ENCODE data around the gene NPAS2.

Gene NPAS2

DNA sequence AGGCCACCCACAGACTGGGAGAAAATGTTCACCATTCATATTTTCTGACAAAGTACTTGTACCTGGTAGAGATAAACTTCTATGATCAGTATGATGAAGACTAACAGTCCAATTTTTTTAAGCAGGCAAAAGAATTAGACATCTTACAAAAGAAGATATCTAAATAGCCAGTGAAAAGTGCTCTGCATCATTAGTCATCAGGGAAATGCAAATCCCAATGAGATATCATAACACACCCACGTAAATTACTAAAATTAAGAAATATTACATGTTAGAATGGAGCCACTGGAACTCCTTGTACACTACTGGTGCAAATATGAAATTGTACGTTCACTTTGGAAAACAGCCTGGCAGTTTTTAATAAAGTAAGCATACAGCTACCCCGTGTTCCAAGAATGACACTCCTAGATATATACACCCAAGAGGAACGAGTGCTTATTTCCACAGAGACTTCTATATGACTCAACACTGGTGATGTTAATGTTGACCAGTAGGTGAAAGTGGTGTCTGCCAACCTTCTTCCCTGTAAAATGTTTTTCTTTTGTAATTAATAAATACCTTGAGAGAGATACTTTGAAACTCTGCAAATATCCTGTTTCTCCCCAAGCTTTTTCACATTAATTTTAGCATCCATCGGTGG is 80.3 kb downstream of the NPAS2 start:
- Histone ChIP-seq H3K4me3 (ENCODE audit: low read depth, low read length) (no peak overlapping the region), H3K9ac (ENCODE audit: low read length) (no peak overlapping the region), H3K27ac (ENCODE audit: low read depth, low read length) (no peak overlapping the region), H3K4me1 (ENCODE audit: control insufficient read depth, insufficient read depth, low read length) (peaks cover 10% of the 10 kb centered on the region), H3K27me3 (ENCODE audit: control insufficient read depth, insufficient read depth, low read length) (no peaks in the 10 kb centered on the region), H3K9me3 (ENCODE audit: control insufficient read depth, insufficient read depth, low read depth, low read length) (no peaks in the 10 kb centered on the region), H3K36me3 (ENCODE audit: control insufficient read depth, insufficient read depth, low read length) (no peaks in the 10 kb centered on the region)

DNA sequence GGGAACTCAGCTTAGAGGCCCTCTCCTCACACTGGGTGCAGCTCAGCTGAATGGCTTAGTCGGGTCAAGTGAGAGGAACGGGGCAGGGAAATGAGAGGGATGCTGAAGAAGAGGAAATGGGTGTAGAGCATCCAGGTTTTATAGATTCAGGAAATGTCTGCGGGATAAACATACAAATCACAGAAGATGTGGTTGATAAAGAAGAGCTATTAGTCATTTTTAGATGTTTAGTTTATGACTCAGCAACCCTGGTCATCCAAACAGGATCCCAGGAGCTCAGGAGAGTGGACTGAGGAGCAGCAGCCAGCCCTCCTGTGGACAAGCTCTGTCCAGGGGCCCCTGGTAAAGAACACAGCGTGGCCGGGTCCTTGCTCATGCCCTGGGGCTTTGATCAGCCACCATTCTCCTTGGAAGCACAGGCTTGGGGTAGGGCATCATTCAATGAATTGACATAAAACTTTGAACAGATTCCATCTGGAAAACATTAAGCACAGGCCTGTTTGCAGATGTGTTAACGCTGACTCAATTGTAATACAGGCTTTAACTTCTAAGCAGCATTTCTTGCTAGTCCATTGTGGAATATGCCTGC is 83.0 kb downstream of the NPAS2 start:
- Histone ChIP-seq H3K4me1 (ENCODE audit: control insufficient read depth, insufficient read depth, low read length) (peaks cover 4% of the 10 kb centered on the region; the same call in 1 of the 2 replicates), H3K9me3 (ENCODE audit: control insufficient read depth, insufficient read depth, low read depth, low read length) (no peaks in the 10 kb centered on the region), H3K36me3 (ENCODE audit: control insufficient read depth, insufficient read depth, low read length) (no peaks in the 10 kb centered on the region), H3K27ac (ENCODE audit: low read depth, low read length) (no peak overlapping the region), H3K27me3 (ENCODE audit: control insufficient read depth, insufficient read depth, low read length) (no peaks in the 10 kb centered on the region), H3K9ac (ENCODE audit: low read length) (no peak overlapping the region), H3K4me3 (ENCODE audit: low read depth, low read length) (no peak overlapping the region)

DNA sequence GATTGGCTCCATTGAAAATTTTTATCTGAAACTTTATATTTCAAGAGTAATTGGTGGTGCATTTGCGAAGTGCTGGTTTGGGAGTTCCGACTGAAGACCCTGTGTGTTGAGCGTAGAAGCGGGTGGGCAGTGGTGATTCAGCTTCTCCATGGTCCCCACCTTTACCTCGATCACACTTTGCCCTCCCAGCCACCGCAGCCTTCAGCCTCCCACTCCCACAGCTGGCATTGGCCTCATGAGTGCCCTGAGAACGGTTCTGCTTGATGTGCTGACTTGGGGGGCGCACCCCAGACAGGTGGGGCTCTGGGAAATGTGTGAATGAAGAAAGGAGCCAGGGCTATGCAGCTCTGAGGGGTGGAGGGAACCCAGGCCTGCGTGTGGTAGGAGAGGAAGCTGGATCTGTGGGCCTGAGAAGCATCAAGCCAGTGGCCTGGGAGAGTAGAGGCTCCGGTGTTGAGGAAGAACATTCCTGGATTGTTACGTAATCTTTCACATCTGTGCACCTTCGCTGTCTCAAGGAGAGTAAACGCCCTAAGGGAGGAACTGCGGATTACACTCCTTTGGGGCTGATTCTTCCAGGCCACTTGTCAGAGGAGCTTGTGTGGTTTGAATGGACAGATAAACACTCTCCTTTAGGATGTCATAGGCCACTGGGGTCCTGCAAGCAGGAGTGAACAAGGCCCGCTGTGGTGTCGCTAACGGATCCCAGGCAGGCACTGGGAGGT is 83.8 kb downstream of the NPAS2 start:
- no peak overlapping the region for H3K27ac ChIP-seq (ENCODE audit: low read depth, low read length)
- no peak overlapping the region for H3K9ac ChIP-seq (ENCODE audit: low read length)
- no peak overlapping the region for H3K4me3 ChIP-seq (ENCODE audit: low read depth, low read length)
- no peaks in the 10 kb centered on the region for H3K27me3 ChIP-seq (ENCODE audit: control insufficient read depth, insufficient read depth, low read length)
- no peaks in the 10 kb centered on the region for H3K36me3 ChIP-seq (ENCODE audit: control insufficient read depth, insufficient read depth, low read length)
- H3K9me3 ChIP-seq (ENCODE audit: control insufficient read depth, insufficient read depth, low read depth, low read length): no peaks in the 10 kb centered on the region
- H3K4me1 ChIP-seq (ENCODE audit: control insufficient read depth, insufficient read depth, low read length): peaks cover 4% of the 10 kb centered on the region; the same call in 1 of the 2 replicates

DNA sequence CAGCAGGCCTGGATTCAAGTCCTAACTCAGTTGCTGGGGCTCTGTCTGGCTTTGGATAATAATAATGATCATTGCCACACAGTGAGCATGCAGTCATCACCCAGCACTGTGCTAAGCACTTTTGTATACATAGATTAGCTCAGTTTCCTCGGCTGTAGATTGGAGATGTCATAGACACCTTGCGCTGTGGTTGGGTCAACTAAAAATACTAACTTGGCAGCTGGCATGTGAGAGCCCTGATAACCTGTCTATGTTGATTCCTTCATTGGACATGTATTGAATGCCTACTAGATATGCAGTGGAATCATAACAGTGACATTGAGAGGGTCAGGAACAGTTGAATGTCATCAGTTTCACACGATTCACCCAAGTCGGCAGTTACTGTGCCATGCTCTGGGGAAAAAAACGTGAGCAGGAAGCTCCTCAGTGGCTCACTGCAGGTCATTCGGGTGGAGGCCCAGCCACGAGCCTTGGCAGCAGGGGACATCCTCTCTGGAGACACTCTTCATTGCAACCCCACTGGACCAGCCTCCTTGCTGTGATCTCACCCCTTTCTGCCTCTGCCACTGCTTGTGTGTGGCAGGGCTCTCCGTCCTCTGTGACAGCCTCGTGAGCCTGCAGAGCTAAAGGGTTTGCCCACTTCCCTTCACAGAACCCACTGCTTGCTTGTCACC is 85.3 kb downstream of the NPAS2 start:
- Histone ChIP-seq H3K27me3 (ENCODE audit: control insufficient read depth, insufficient read depth, low read length) (no peaks in the 10 kb centered on the region), H3K4me3 (ENCODE audit: low read depth, low read length) (no peak overlapping the region), H3K9ac (ENCODE audit: low read length) (no peak overlapping the region), H3K4me1 (ENCODE audit: control insufficient read depth, insufficient read depth, low read length) (peaks cover 8% of the 10 kb centered on the region), H3K9me3 (ENCODE audit: control insufficient read depth, insufficient read depth, low read depth, low read length) (no peaks in the 10 kb centered on the region), H3K27ac (ENCODE audit: low read depth, low read length) (no peak overlapping the region), H3K36me3 (ENCODE audit: control insufficient read depth, insufficient read depth, low read length) (no peaks in the 10 kb centered on the region)

DNA sequence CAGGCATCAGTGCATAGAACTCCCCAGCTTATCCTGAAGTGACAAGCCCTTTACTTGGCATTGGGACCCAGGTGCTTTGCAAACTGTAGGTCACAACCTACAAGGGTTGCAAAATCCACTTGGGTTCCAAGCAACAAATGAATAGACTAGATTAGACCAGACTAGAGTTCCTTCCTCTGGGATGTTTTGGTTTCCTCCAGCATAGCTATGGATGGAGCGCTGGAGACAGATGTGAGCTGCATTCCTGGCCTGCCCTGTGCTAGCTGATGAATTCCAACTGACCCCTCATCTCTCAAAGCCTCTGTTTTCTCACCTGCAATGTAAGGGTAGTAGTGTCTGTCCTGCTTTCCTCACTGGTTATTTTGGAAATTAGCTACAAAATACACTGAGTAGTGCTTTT is 86.2 kb downstream of the NPAS2 start:
- Histone ChIP-seq H3K27ac (ENCODE audit: low read depth, low read length) (no peak overlapping the region), H3K36me3 (ENCODE audit: control insufficient read depth, insufficient read depth, low read length) (no peaks in the 10 kb centered on the region)

DNA sequence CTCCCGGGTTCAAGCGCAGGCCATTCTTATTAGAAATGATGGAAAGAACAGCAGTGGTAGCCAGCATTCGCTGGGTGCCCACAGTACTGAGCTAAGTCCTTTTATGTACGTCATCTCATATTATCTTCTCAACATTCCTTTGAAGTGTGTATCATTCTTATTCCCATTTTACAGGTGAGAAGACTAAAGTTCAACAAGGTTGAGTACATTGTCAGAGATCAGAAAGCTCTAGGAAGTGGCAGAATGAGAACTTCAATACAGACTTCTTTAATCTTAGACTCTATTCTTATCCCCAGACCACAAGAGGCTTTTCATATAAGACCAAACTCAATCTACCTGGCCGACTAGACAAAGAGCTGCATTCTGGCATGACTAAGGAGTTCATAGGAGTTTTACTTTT is 86.7 kb downstream of the NPAS2 start:
- H3K9ac ChIP-seq (ENCODE audit: low read length): no peak overlapping the region
- no peak overlapping the region for H3K27ac ChIP-seq (ENCODE audit: low read depth, low read length)
- peaks cover 8% of the 10 kb centered on the region for H3K4me1 ChIP-seq (ENCODE audit: control insufficient read depth, insufficient read depth, low read length)
- H3K36me3 ChIP-seq (ENCODE audit: control insufficient read depth, insufficient read depth, low read length): no peaks in the 10 kb centered on the region
- H3K9me3 ChIP-seq (ENCODE audit: control insufficient read depth, insufficient read depth, low read depth, low read length): no peaks in the 10 kb centered on the region
- H3K27me3 ChIP-seq (ENCODE audit: control insufficient read depth, insufficient read depth, low read length): no peaks in the 10 kb centered on the region
- H3K4me3 ChIP-seq (ENCODE audit: low read depth, low read length): no peak overlapping the region

More for the DNA sequence above, 86.2 kb downstream of the NPAS2 start:
- H3K4me3 ChIP-seq (ENCODE audit: low read depth, low read length): no peak overlapping the region
- H3K9ac ChIP-seq (ENCODE audit: low read length): no peak overlapping the region
- peaks cover 8% of the 10 kb centered on the region for H3K4me1 ChIP-seq (ENCODE audit: control insufficient read depth, insufficient read depth, low read length)
- H3K27me3 ChIP-seq (ENCODE audit: control insufficient read depth, insufficient read depth, low read length): no peaks in the 10 kb centered on the region
- H3K9me3 ChIP-seq (ENCODE audit: control insufficient read depth, insufficient read depth, low read depth, low read length): no peaks in the 10 kb centered on the region

DNA sequence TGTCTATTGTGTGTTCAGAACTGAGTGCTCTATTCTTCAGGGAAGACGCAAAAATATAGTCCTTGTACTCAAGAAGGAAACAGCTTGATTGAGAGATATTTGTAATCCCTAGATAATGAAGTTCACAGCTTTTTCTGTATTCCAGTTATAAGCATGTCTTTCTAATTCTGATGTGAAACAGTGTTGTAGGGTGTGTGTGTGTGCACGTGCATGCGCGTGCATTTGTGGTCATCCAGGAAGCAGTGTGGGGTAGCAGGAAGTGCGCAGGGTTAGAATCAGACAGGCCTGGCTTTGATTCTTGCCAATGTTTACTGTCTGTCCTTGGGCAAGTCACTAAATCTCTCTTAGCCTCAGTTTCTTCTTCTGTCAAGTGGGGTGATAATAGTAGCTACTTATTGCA is 87.9 kb downstream of the NPAS2 start:
- H3K27ac ChIP-seq (ENCODE audit: low read depth, low read length): no peak overlapping the region
- no peaks in the 10 kb centered on the region for H3K27me3 ChIP-seq (ENCODE audit: control insufficient read depth, insufficient read depth, low read length)
- H3K4me3 ChIP-seq (ENCODE audit: low read depth, low read length): no peak overlapping the region
- H3K9me3 ChIP-seq (ENCODE audit: control insufficient read depth, insufficient read depth, low read depth, low read length): no peaks in the 10 kb centered on the region
- H3K4me1 ChIP-seq (ENCODE audit: control insufficient read depth, insufficient read depth, low read length): peaks cover 8% of the 10 kb centered on the region
- no peaks in the 10 kb centered on the region for H3K36me3 ChIP-seq (ENCODE audit: control insufficient read depth, insufficient read depth, low read length)
- no peak overlapping the region for H3K9ac ChIP-seq (ENCODE audit: low read length)

DNA sequence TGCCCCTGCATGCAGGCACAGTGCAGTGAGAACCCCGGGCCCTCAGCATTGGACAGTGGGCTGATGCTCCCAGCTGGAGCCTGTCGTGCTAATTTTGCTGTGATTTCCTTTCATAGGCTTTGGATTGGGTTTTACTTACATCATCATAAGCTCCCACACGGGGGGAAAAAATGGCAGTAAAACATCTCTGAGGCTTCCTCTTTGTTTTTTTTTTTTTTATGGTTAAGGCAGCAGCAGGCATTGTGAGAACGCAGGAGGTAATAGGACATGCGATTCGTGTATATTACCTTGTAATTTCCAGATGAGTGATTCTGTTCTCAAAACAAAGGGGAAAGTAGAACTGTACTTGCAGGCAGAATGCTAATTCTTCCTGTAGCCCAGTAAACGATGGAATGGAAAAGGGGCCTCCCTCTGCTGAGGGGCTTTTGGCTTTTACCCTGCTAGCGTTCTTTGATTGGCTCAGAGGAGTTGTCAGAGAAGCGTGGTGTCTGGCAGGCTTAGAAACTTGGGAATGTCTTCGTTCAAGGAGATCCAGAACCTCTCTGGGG is 89.7 kb downstream of the NPAS2 start:
- Histone ChIP-seq H3K9me3 (ENCODE audit: control insufficient read depth, insufficient read depth, low read depth, low read length) (no peaks in the 10 kb centered on the region), H3K9ac (ENCODE audit: low read length) (no peak overlapping the region), H3K36me3 (ENCODE audit: control insufficient read depth, insufficient read depth, low read length) (no peaks in the 10 kb centered on the region), H3K4me1 (ENCODE audit: control insufficient read depth, insufficient read depth, low read length) (peaks cover 4% of the 10 kb centered on the region; the same call in 1 of the 2 replicates), H3K27me3 (ENCODE audit: control insufficient read depth, insufficient read depth, low read length) (no peaks in the 10 kb centered on the region), H3K27ac (ENCODE audit: low read depth, low read length) (no peak overlapping the region), H3K4me3 (ENCODE audit: low read depth, low read length) (no peak overlapping the region)

DNA sequence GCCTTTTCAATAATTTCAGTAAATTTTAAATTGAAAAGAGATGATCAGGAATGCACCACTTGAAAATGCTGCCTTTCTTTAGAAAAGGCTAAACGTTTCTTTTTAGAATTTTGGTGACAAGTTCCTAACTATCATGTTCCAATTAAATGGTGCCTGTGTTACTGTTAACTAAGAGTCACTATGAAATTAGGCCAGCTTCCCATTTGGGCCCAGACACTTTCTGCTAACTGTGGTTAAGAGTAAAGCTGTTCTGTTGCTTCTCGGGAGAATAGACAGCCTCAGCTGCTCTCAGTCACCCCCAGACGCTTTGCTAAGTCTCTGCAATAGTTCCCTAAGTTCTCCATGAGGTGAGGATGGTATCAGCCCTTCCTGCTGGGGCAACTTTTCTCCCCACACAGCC is 90.2 kb downstream of the NPAS2 start:
- peaks cover 4% of the 10 kb centered on the region; the same call in 1 of the 2 replicates for H3K4me1 ChIP-seq (ENCODE audit: control insufficient read depth, insufficient read depth, low read length)
- no peaks in the 10 kb centered on the region for H3K9me3 ChIP-seq (ENCODE audit: control insufficient read depth, insufficient read depth, low read depth, low read length)
- H3K36me3 ChIP-seq (ENCODE audit: control insufficient read depth, insufficient read depth, low read length): no peaks in the 10 kb centered on the region
- no peak overlapping the region for H3K4me3 ChIP-seq (ENCODE audit: low read depth, low read length)
- no peak overlapping the region for H3K27ac ChIP-seq (ENCODE audit: low read depth, low read length)
- H3K9ac ChIP-seq (ENCODE audit: low read length): no peak overlapping the region
- H3K27me3 ChIP-seq (ENCODE audit: control insufficient read depth, insufficient read depth, low read length): no peaks in the 10 kb centered on the region

DNA sequence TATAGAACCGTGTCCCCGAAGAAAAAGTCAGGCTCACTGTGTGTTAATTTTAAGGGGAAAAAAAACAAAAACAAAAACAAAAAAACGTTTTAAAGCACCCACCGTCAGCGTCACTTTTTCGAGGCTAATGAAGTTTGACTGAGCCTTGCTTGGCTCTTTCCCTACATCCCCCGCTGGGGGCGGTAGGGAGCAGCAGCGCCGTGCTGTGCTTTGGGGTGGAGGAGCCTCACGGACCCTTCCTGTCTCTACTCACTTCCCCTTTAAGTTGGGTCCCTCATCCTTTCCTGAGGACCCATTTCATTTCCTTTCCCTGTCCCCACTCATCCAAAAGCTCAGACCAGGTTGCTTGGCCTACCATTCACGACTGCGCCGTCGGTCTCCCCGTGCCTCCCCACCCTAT is 99.4 kb downstream of the NPAS2 start:
- Histone ChIP-seq H3K4me3 (ENCODE audit: low read depth, low read length) (no peak overlapping the region), H3K27ac (ENCODE audit: low read depth, low read length) (no peak overlapping the region), H3K9ac (ENCODE audit: low read length) (no peak overlapping the region), H3K27me3 (ENCODE audit: control insufficient read depth, insufficient read depth, low read length) (no peaks in the 10 kb centered on the region), H3K9me3 (ENCODE audit: control insufficient read depth, insufficient read depth, low read depth, low read length) (no peaks in the 10 kb centered on the region), H3K36me3 (ENCODE audit: control insufficient read depth, insufficient read depth, low read length) (no peaks in the 10 kb centered on the region), H3K4me1 (ENCODE audit: control insufficient read depth, insufficient read depth, low read length) (no peaks in the 10 kb centered on the region)

Measured in HUES6 (cell line).